Stimulated activated CD8-positive, alpha-beta memory T cell treated with anti-CD3 and anti-CD28 coated beads, Interleukin-15, amount 100 ng/mL, for 24 hours (primary cell): ENCODE data around the gene AEBP1.
A peak's percentile ranks its signal among the peaks of the same experiment; 100 is the strongest.
"Not testable (repeated sequence)": the region's sequence is repeated elsewhere in the genome, so short reads cannot be mapped to it uniquely, and the experiment has no call there.

Source experiments
- DNase-seq: peaks from one replicate; pipeline ENCODE4 v3.0.0-alpha.2; 2020; ENCODE audit warnings: low read depth

AEBP1 gene

GRCh38 chr7:44117801-44118429 lies 13.8 kb downstream of the AEBP1 start:
- DNase-seq: no peak

DNA sequence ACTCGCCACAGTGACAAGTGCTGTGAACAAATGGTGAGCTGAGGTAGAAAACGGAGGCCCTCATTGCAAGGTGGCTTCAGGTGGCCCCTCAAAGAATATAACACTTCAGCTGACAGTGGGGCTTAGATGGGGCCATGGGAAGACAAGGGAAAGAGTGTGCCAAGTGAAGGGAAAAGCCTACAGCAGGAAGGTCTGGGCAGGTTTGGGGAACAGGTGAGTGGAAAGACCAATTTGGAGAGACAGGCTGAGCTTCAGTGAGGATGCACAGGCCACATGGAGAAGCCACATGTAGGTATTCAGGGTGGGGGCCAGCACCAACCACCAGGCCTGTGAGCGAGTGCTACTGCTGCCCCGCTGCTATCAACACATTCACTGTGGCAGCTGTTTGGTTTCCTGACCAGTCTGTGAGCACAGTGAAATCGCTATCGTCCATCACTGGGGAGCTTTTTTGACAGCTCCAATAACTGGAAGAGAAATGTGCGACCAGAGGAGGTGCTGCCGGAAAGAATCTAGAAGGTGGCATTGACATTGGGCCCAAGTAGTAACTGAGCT lies 15.8 kb downstream of the AEBP1 start:
- DNase-seq: no peak

- no peak for DNase-seq
Observed at GRCh38 chr7:44120395-44120794, 16.2 kb downstream of the AEBP1 start.

GRCh38 chr7:44121761-44122420 lies 17.7 kb downstream of the AEBP1 start:
- no peak for DNase-seq

DNA sequence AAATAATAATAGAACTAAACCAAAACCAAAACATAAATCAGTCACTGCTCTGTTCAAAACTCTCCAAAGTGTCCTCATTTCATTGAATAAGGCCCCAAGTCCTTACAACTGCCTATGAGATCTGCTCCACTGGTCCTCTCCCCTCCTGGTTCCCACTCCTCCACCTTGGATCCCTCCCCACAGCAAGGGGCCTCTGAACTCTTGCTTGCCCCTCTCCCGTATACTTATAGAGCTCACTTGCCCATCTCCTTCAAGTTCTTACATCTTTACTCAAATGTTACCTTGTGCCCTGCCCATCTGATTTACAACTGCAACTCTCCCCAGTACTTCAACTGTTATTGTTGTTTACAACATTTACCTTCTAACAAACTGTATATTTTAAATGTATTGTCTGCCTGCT lies 18.4 kb downstream of the AEBP1 start:
- no peak for DNase-seq

GRCh38 chr7:44123190-44124003 lies 19.3 kb downstream of the AEBP1 start, which contains the start of gene POLD2:
Gene POLD2, minus strand, starts transcription at chr7:44123548. Its CDS starts 1,495 bp downstream, at chr7:44122053.
- DNase-seq: peak; percentile 90

GRCh38 chr7:44124822-44125202 lies 20.7 kb downstream of the AEBP1 start:
- DNase-seq: no peak

DNA sequence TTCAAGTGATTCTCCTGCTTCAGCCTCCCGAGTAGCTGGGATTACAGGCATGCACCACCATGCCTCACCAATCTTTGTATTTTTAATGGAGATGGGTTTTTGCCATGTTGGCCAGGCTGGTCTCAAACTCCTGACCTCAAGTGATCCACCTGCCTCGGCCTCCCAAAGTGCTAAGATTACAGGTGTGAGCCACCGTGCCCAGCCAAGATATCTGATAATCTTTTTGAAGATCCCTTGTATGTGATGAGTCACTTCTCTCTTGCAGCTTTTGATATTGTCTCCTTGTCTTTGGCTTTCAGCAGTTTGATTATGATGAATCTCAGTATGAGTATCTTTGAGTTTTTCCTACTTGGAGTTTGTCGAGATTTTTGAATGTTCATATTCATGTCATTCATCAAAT lies 22.4 kb downstream of the AEBP1 start:
- DNase-seq: not testable (repeated sequence)

GRCh38 chr7:44127161-44127560 lies 23.0 kb downstream of the AEBP1 start:
- DNase-seq: no peak

DNA sequence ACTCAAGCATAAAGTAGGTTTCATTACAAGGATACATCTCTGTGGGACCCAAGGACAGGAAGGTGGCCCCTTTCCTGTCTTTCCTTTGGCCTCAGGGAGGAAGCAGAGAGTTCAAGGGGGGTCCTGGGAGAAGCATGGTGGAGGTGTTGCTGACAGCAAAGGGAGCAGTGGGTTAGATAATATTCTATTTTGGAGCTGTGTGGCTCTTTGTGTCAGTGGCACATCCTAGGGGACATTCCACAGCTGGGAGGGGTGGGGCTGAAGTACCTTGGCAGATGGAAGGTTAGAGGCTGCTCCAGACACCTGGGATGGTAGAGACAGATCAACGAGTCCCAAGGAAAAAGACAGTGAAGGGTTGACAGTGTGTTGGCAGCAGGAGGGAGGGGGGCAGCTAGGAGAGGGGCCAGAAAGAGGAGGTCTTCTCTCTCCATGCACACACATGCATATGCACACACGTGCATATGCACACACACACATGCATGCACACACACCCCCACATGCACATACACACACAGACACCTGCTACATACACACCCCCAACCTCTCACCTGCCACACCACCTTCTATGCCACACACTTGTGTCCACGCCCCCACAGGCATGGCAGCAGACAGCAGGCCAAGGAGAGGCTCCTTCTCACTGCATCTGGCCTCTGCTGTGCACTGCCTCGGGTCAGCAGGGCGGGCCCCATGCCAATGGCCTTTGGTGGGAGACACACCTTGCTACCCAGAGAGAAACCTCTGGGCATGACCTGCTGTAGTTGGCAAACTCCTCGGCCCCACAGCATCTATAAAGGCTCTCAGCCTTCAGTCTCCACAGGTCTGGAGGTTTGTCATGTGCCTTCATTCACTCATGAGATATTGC lies 24.8 kb downstream of the AEBP1 start:
- no peak for DNase-seq

DNA sequence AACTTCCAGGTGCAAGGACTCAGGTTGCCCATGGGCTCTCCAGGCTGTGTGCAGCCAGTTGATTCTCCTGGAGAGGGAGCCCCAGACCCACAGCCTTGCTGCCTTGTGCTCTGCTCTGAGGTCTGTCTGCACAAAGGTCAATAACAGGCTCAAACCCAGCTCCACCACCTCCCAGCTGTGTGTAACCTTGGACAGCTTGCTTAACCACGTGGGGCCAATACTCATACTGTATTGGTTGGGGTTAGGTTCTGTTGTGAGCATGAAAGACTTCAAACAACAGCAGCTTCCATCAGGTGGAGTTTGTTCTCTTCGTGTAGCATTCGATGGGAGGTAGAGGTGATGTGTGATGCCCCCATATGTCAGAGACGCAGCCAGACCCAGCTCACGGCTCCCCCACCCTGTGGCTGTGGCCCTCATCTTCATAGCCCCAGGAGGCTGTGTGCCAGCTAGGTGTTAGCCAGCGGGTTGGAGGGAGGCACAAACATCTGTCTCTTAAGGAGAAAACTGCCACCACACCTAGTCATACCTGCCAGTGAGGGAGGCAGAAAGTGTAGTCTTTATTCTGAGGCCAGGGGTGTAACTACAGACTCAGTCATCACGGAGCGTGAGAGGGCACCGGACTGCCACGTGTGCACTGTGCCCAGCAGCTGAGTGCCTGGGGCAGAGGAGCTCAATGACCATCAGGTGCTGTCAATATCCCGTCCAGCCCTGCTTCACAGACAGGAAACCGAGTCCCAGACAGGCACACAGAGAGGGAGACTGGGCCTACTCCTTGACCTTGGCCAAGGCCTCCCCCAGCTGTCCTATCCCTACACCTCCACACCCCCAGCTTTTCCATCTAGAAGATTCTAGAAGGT lies 27.3 kb downstream of the AEBP1 start:
- no peak for DNase-seq

GRCh38 chr7:44132039-44132438 lies 27.9 kb downstream of the AEBP1 start:
- no peak for DNase-seq

DNA sequence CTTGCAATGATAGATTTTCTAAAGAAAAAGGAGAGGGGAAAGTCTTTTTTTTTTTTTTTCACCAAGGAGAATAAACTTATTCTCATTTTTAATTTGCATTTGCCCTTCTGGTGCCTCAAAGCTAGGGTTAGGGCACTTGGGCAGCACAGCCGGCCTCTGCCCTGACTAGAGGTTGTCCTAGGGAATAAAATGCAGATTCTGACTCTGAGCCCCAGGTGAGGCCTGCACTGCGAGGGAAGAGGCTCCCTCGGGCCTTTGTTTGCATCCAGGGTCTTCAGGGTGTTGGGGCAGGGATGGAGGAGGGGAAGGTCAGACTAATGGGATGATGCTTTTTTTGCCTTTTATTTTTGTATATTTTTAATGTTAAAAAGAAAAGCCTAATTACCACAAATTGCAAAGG lies 29.1 kb downstream of the AEBP1 start:
- no peak for DNase-seq

- no peak for DNase-seq
Observed at GRCh38 chr7:44134943-44135628, 30.9 kb downstream of the AEBP1 start.

GRCh38 chr7:44136731-44137130 lies 32.6 kb downstream of the AEBP1 start:
- DNase-seq: no peak

- no peak for DNase-seq
Observed at GRCh38 chr7:44138698-44139097, 34.6 kb downstream of the AEBP1 start.

DNA sequence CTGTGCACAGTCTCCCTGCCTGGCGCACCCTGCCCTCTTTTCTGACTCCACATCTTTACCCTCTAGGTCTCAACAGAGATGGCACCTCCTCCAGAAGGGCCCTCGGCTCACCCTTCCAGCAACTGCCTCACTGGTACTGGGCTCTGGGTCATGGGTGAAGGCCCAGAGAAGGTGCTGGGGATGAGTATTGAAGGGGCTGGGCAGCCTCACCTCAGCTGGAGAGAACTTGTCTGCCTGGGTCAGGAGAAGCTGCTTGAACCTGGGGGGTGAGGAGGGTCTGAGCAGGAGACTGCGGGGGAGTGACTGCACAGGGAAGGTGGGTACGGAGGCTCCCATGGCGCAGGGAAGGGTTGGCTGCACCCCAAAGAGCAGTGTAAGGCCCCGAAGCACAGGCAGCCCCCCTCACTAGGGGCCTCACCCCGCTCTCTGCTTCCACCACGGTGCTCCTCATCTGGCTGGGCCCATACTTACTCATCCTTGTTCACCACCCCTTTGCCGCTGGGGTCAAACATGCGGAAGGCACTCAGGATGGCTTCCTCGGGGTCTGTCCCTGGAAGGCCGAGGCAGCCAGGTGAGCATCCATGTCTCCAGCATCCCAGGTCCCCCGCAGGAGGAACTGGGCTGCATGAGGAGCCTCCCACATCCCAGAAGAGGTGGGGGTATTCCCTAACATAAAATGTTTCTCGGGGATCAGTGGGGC lies 35.3 kb downstream of the AEBP1 start:
- no peak for DNase-seq

DNA sequence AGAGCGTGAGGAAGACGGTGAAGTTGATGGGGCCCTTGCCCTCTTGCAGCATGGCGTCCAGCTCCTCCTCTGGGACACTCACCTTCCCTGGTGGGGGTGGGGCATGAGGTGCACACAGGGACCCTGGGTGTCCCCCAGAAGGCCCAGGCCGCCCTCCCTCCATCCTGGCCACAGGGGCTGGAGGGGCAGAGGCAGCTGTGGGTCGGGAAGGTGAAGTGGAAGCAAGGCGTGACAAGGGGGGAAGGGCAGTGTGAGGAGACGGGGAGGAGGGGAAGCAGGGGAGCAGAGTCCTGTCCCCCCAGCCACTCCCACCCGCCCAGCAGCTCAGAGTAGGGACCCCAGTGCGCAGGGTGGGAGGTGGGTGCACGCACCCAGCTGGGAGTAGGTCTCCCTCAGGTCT lies 36.2 kb downstream of the AEBP1 start:
- no peak for DNase-seq

GRCh38 chr7:44141221-44141850 lies 37.2 kb downstream of the AEBP1 start, which contains the start of gene MYL7:
Gene MYL7, minus strand, starts transcription at chr7:44141332. Its CDS starts 27 bp downstream, at chr7:44141305.
- DNase-seq: no peak
